Keratinocyte (primary cell): ENCODE results near the gene C2orf81.
"Not testable (repeated sequence)": the region's sequence is repeated elsewhere in the genome, so short reads cannot be mapped to it uniquely, and the experiment has no call there.

Experiments used
- CTCF ChIP-seq, 3 experiments: IDR thresholded peaks in 1 of 3; conservative IDR thresholded peaks in 1 of 3; optimal IDR thresholded peaks in 1 of 3; 2 replicates in 2 of 3; 3 replicates in 1 of 3; pipeline versions ENCODE3 to v1.5.1; 2011; ENCODE audit warnings: low read length in 3 of 3, mild to moderate bottlenecking in 3 of 3, moderate library complexity in 2 of 3, control low read depth in 1 of 3, inconsistent platforms in 1 of 3; ENCODE audit not compliant: insufficient read depth in 2 of 3; ENCODE audit errors: extremely low read depth in 1 of 3
- EZH2 ChIP-seq: IDR thresholded peaks from one replicate; pipeline ENCODE4 v1.6.1; 2012; ENCODE audit warnings: inconsistent platforms, mild to moderate bottlenecking, low read length, moderate library complexity

GRCh38 chr2:74442483-74443297 lies 21.3 kb upstream of the C2orf81 start:
- not testable (repeated sequence) for TF ChIP-seq EZH2; CTCF (optimal IDR thresholded peaks at IDR 0.05 in 1 of 3, IDR thresholded peaks at IDR 0.05 in 1 of 3, conservative IDR thresholded peaks at IDR 0.05 in 1 of 3; ENCODE audit: extremely low read depth in 1 of 3, insufficient read depth in 2 of 3, low read length in 3 of 3)
